Measurements from ENCODE around the gene INHA.

GRCh38 chr2:219532378-219532649 is 39.8 kb upstream of the INHA start:
- no peak for TF ChIP-seq CTCF (IDR thresholded peaks at IDR 0.05; ENCODE audit: low read depth, low read length, missing input control)
- no peak for TF ChIP-seq HNF4A (conservative IDR thresholded peaks at IDR 0.05)
- no peak for TF ChIP-seq REST (IDR thresholded peaks at IDR 0.05)
- TF ChIP-seq RAD21 (IDR thresholded peaks at IDR 0.05): no peak
- TF ChIP-seq ZBTB33 (IDR thresholded peaks at IDR 0.05): no peak
- TF ChIP-seq MAX (IDR thresholded peaks at IDR 0.05): no peak
- no peak for TF ChIP-seq RXRA (IDR thresholded peaks at IDR 0.05)
- TF ChIP-seq GABPA (IDR thresholded peaks at IDR 0.05 in 1 of 2, conservative IDR thresholded peaks at IDR 0.05 in 1 of 2): no peak
